COLO668 (cell line): ENCODE data around the gene REPS1.
"Not testable (repeated sequence)": the region's sequence is repeated elsewhere in the genome, so short reads cannot be mapped to it uniquely, and the experiment has no call there.

Experiments
- DNase-seq: peaks from one replicate; lab custom pipeline; 2025; ENCODE audit not compliant: unreplicated experiment; lab: John Stamatoyannopoulos, UW

The REPS1 gene, protein sequence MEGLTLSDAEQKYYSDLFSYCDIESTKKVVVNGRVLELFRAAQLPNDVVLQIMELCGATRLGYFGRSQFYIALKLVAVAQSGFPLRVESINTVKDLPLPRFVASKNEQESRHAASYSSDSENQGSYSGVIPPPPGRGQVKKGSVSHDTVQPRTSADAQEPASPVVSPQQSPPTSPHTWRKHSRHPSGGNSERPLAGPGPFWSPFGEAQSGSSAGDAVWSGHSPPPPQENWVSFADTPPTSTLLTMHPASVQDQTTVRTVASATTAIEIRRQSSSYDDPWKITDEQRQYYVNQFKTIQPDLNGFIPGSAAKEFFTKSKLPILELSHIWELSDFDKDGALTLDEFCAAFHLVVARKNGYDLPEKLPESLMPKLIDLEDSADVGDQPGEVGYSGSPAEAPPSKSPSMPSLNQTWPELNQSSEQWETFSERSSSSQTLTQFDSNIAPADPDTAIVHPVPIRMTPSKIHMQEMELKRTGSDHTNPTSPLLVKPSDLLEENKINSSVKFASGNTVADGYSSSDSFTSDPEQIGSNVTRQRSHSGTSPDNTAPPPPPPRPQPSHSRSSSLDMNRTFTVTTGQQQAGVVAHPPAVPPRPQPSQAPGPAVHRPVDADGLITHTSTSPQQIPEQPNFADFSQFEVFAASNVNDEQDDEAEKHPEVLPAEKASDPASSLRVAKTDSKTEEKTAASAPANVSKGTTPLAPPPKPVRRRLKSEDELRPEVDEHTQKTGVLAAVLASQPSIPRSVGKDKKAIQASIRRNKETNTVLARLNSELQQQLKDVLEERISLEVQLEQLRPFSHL

DNA sequence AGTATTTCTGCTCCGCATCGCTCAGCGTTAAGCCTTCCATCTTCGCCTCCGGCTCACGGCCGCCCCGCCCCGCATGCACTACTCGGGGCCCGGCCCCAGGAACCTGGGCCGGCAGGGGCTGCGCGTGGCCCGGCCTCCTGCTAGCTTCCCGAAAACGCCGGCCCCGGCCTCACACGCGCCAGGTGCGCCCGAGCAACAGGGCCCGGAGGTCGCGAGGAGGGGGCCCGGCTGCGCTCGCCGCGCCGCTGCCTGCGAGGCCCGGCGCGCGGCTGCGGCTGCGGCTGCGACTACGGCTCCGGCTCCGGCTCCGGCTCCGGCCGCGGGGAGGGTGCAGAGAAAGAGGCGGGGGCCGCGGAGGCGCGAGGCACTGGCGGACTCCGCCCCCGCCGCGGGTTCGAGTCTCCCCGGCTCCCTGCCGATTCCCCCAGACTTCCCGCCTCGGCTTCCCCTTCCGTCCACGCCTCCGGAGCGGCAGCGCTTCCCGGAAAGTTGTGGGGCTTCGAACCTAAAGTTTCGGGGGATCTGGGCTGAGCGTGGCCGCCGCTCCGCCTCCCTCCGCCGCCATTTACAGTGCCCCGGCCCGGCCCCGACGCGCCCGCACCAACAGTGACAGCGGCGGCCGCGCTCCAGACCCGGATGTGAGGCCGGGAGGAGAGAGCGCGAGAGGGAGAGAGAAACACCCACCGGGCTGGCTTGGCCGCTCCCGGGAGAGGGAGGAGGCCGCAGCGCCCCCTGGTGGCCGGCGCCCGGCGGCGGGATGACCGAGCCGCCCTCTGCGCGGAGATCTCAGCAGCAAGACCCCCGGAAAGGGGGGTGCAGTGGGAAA lies at the start of gene REPS1:
Gene REPS1, minus strand, starts transcription at position 611 of the 826 bp plus-strand sequence. Its CDS starts 571 bp downstream, at position 40.
- DNase-seq = peak; percentile 88

DNA sequence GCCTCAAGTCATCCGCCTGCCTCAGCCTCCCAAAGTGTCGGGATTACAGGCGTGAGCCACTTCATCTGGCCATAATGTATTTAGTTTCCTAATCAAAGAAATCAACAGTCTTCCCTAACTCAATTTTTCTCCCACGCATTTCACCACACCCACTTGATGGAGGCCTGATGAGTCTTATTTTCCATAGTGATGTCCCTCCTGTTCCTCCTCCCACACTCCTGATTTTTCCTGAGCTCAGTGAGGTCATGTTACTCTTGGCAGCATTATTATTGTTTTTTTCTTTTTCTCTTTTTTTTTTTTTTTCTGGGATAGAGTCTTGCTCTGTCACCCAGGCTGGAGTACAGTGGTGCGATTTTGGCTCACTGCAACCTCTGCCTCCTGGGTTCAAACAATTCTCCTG lies 49.4 kb upstream of the REPS1 start:
- no peak for DNase-seq

DNA sequence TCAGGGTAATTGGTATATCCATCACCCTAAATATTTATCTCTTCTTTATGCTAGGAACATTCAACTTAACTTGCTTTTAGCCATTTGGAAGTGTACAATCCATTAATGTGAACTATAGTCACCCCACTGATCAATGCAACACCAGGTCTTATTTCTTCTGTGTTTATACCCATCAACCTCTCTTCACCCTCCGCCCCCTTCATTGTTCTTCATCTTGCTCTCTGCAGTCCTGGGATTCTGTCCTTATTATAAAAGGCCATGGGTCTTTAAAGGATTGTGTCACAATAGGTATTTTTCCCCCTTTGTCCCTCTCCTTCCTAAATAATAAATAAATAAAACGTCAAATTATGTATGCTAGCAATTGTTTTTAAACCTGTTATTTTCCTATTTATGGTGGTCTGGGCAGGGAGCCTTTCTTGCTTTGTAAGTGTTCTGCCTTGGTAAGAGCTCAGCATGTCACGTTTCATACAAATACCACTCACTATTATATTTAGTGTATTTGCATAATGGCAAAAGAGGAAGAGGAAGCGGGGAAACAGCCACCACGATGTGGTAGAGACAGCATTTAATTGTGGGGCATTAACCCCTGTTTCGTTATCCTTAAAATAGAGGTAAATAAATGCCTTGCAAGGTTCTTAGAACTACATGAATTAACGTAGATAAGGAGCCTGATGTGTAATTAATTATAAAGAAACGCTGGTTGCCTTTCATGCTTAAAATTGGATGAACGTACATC lies 42.3 kb upstream of the REPS1 start:
- no peak for DNase-seq

DNA sequence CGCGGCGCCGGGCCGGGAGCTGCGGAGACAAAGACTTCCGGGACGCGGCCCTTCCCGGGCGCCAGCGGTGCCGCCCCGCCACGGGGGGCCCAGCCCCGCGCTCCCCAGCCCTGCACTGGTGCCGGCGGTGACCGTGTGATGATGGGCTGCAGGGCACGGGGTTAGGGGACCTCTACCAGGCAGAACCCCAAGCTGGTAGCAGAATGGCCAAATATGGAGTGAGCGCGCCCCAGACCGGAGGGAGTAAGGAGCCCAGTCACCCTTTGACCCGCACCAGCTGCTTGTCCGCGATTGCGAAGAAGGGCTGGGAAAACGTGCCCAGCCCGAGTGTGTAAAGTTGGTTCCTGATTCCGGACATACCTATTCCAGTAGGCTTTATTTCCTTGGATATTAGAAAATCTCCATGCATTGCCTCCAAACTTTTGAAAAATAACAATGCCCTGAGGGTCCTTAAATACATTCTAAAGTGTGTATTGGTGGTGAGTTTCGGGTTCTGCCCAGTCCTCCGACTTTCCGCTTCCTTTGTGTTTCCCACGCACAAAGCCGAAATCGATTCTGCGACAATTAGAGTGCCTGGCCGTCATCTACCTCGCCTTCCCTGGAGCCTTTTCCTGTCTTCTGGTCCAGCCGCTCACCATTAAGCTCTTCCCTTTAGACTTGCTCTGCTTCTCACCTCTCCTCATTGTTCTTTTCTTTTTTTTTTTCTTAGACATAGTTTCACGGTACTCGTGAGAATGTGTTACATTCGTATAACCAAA lies 41.6 kb upstream of the REPS1 start:
- peak; percentile 66 for DNase-seq

DNA sequence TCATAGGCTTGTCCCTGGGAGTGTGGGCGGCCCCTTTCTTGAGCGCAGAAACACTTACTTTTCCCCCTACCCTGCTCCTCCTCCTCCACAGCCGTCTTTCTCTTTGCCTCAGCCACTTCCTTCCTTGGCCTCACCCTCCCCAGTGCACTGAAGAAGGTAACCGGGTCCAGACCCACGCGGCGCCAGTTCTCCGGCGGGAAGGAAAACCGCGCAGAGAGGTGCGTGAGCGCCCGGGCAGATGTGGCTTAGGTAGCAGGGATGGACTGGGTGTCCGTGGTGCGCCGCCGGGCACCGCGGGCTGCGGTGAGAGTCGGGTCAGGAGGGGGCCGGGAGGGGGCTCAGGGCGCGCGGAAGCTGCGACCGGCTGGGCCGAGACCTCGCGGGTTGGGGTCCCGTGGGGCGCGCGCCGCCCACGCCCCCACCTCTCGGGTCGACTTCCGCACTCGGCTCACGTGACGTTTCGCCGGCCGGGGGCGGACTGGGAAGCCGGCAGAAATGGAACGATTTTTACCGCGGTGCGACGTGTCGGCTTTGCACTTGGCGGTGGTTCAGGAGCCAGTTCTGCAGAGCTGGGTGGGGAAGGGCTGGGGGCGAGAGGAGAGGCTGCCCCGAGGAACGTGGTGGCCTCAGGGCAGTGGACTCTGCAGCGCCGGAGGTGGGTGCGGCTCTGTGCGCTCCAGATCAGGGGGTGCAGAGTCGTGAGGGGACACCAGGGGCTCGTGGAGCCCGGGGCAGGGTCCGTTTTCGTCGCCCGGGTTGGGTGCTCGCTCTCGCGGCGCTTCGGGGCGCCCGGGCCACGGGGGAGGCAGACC lies 40.8 kb upstream of the REPS1 start, which contains the start of gene ABRACL:
Gene ABRACL, plus strand, starts transcription at position 88 of the 812 bp plus-strand sequence. CDS start 5,416 bp downstream, outside the sequence.
- peak; percentile 68 for DNase-seq

DNA sequence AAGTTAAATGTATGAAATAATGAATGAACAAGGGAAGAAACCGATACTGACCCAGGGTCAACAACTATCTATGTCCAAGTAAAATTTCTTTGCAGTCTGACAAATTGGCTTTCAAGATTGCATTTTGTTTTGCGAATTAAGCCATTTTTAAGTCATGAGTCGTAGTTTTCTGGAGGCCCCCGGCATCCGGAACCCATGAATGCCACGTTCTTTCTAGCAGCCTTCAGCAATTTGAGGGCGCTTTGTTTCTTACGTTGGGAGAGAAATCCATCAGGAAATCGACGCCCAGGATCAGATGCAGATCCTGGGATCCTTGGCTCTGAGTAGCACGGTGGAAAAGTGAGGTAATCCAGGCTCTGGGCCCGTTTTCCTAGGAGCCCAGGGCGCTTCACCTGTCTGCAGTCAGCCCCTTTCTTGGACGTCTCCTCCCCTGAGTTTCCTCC lies 40.2 kb upstream of the REPS1 start:
- peak; percentile 47 for DNase-seq

DNA sequence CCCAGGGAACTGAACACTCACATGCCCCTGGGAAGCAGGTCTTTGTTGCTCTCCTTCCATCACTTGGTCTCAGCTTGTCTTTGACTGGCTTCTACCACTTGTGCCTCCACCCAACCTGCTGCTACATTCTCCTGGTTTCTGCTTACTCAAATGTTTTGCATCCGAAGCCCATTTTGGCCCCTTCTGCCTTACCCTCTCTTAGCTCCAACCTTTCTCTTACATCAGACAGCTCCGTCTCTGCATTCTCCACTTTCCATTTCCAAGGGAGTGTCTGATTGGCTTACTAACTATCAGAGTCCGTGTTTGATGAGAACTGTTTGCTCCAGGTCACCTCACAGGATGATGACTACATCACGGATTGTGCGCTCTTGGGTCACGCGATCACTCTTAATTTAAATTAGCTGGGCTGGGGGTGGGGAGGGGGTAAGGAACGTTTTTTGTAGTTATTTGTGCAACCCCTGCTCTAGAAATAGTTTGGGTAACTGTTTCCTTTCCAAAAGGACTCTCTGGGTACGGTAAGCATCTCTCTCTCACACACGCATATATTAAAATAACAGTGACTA lies 39.6 kb upstream of the REPS1 start:
- DNase-seq = peak; percentile 46

DNA sequence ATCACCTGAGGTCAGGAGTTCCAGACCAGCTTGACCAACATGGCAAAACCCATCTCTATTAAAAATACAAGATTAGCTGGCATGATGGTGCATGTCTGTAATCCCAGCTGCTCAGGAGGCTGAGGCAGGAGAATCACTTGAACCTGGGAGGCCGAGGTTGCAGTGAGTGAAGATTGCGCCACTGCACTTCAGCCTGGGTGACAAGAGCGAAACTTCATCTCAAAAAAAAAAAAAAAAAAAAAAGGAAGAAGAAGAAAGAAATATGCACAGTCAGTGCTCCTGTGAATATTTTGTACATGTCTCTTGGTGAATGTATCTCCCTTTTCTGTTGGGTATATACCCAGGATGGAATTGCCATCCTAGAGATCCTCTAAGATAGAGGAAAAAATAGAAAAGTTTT lies 37.4 kb upstream of the REPS1 start:
- DNase-seq = not testable (repeated sequence)

DNA sequence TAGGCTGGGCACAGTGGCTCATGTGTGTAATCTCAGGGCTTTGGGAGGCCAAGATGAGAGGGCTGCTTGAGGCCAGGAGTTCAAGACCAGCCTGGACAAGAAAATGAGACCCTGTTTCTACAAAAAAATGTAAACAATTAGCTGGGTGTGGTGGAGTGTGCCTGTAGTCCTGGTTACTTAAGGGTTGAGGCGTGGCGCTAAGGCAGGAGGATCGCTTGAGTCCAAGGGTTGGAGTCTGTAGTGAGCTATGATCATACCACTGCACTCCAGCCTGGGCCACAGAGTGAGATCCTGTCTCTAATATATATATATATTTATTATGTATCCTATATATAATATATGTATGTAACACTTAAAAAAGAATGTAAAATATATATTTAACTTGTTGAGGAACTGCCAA lies 32.6 kb upstream of the REPS1 start:
- no peak for DNase-seq

DNA sequence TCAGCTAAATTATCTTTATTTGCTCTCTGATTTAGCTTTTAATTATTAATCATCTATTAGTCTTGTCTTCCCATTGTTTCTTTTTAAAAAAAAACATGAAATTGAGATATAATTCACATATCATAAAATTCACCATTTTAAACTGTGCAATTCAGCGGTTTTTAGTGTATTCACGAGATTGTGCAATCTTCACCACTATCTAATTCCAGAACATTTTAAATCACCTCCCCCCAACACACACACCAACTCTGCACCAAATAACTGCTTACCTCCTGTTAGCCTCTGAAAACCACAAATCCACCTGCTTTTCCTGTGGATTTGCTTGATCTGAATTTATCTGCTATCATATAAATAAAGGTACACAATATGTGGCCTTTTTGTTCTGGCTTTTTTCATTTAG lies 31.7 kb upstream of the REPS1 start:
- DNase-seq = no peak

DNA sequence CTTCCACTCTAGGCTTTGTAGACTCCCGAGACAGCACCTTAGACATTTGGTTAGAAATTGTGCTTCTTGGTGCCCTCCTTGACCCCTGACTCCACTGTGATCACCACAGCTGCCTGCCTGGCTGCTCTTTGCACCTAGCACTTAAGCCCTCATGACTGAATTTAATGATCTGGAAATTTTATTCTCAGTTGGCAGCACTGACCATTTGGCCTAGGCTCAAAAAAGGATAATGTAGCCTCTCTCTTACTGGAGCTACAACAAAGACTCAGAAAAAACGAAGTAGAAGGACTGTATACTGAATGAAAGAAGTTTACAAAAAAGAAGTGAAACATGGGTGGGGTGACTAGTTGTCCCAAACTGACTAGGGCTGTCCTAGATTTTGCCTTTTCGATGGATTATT lies 29.2 kb upstream of the REPS1 start:
- DNase-seq = no peak

DNA sequence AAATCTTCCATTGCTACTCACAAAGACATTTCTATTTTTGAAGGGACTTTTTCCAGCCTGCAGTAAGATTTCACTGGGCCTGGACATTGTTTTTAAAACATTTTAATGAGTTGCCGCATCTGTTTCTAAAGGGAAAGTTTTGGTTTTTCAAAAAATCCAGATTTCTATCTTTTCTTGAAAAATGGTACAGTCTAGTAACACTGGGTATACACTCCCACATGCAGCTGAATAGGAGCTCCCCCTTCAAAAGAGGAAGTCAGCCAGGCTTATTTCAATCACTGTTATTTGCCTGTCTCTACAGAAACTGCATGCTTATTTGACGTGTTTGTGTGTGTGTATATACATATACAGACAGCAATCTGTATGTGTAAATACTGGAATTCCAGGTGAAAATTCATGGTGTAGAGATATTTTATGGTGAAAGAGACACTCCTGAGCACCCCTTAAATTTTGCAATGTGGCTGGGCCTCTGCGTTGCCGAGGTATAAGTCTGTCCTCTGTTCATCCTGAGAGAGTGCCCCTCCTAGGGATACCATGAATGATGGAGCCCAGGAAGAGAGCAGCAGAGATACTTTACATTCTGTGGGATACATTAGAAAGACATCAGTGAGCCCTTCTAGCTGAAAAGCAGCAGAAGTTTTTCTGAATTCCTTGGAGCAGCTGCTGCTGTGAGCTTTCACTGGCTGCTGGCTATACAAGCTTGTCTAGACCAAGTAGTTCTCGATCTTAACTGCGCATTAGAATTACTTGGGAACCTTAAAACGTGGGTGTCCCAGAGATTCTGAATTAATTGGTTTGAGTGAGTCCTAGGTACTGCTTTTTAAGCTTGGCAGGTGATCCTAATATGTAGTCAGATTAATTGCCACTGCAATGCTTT lies 28.5 kb upstream of the REPS1 start:
- no peak for DNase-seq

DNA sequence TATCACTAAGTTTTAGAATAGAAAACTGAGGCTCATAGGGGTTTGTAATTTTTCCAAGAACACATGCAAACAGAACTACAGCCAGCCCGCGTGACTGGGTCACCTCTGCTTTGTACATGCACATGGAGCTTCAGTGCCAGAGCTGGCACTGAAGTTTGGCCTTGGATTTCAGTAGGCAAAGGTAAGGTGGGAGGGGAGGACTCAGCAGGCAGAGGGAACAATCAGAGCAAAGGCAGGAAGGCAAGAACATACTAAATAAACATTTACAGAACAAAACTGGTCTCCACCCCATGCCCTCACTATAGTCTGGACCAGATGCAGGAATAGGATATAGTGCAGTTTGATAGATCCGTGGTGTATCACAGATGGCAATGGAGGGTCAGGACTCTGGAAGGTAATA lies 26.9 kb upstream of the REPS1 start:
- DNase-seq = no peak

DNA sequence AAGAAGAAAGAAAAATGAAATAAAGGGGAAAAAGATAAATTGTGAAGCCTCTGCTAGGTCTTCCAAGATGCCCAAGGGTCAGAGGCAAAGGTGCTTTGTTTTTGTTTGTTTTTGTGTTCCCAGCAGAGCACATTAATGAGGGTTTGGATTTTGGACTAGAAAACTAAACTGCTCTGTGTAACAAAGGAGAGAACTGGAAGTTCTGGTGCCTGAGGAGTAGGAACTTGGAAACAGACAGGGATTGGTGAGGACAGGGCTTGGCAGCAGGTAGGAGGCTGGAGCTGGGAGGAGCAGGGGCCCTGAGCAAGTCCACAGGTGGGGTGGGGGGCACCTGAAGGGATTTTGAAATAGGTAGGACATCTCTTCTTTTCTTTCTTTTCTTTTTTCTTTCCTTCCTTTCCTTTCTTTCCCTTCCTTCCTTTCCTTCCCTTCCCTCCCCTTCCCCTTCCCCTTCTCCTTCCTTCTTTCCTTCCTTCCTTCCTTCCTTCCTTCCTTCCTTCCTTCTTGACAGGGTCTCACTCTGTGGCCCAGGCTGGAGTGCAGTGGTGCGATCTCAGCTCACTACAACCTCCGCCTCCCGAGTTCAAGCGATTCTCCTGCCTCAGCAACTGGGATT lies 25.2 kb upstream of the REPS1 start:
- no peak for DNase-seq

DNA sequence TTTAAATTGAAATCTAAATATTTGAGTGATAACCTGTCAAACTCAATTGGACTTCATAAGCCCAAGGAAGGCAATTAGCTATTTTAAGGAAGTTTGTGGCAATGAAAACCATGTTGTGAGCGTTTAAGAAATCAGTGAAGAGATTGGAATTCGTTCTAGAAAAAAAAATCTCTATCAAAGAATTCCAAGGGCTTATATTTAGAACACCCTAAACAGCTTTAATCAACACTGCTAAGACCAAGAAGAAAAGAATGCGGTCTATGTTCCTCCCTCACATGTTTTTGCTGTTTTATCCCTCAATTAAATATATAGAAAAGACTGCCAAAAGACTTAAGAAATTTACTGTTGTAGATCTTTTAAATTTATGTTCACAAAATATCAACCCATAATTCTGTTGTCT lies 23.9 kb upstream of the REPS1 start:
- DNase-seq = no peak

DNA sequence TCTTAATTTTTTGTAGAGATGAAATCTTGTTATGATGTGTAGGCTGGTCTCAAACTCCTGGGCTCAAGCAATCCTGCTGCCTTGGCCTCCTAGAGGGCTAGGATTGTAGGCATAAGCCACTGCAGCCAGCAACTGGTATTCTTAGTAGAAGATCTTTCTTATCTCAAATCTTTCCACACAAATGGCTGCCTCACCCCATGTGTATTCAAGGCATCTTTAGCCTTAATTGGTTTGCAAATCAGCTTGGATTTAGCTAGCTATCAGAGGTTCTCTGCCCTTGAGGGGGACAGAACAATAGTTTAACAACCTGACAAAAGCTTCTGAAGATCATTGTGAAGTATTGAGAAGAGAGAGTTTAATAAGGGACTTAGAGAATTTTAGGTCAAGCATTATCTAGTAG lies 22.6 kb upstream of the REPS1 start:
- DNase-seq = no peak

DNA sequence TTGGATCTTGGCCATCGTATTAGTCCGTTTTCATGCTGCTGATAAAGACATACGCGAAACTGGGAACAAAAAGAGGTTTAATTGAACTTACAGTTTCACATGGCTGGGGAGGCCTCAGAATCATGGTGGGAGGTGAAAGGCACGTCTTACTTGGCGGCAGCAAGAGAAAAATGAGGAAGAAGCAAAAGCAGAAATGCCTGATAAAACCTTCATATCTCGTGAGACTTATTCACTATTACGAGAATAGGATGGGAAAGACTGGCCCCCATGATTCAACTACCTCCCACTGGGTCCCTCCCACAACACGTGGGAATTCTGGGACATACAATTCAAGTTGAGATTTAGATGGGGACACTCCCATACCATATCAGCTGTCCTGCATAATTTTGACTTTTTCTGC lies 20.1 kb upstream of the REPS1 start:
- no peak for DNase-seq
